GM19239 (cell line): Measurements from ENCODE around the gene TACC2.
A peak's percentile ranks its signal among the peaks of the same experiment; 100 is the strongest.
"Not testable (repeated sequence)": the region's sequence is repeated elsewhere in the genome, so short reads cannot be mapped to it uniquely, and the experiment has no call there.

Experiments
- DNase-seq: peaks from one replicate; pipeline ENCODE4 v3.0.0; 2011; ENCODE audit warnings: low spot score; ENCODE audit not compliant: insufficient read length
- FAIRE-seq: peaks from 2 replicates; lab custom pipeline; 2011; peaks lifted over from hg19 to GRCh38; lab: Jason Lieb, UNC

The TACC2 gene

DNA sequence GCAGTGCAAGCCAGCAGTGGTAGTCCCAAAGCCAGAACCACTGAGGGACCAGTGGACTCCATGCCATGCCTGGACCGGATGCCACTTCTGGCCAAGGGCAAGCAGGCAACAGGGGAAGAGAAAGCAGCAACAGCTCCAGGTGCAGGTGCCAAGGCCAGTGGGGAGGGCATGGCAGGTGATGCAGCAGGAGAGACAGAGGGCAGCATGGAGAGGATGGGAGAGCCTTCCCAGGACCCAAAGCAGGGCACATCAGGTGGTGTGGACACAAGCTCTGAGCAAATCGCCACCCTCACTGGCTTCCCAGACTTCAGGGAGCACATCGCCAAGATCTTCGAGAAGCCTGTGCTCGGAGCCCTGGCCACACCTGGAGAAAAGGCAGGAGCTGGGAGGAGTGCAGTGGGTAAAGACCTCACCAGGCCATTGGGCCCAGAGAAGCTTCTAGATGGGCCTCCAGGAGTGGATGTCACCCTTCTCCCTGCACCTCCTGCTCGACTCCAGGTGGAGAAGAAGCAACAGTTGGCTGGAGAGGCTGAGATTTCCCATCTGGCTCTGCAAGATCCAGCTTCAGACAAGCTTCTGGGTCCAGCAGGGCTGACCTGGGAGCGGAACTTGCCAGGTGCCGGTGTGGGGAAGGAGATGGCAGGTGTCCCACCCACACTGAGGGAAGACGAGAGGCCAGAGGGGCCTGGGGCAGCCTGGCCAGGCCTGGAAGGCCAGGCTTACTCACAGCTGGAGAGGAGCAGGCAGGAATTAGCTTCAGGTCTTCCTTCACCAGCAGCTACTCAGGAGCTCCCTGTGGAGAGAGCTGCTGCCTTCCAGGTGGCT, 97.7 kb downstream of the TACC2 start:
- DNase-seq (no peak), FAIRE-seq (no peak)

GRCh38 chr10:122087436-122087835, 98.5 kb downstream of the TACC2 start:
- DNase-seq: no peak
- no peak for FAIRE-seq

- DNase-seq (no peak), FAIRE-seq (no peak)
Observed at GRCh38 chr10:122089311-122090017, 100.5 kb downstream of the TACC2 start.

DNA sequence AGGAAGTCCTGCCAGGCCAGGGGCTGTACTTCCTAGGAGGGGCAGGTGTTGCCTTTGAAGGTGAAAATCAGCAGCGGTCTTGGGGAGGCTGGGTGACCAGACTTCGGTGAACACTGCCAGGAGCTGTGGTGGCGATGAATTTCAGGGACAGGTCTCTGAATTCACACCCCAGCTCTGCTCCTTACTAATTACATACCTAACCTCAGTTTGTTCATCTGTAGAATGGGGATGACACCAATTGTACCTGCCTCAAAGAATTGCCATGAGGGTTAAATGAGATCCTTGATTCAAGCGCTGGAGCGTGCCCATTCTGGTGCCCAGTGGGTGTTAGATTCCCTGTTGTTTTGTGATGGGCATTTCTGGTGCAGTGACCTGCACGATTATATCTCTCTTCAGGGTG, 102.8 kb downstream of the TACC2 start:
- DNase-seq (no peak), FAIRE-seq (no peak)

DNA sequence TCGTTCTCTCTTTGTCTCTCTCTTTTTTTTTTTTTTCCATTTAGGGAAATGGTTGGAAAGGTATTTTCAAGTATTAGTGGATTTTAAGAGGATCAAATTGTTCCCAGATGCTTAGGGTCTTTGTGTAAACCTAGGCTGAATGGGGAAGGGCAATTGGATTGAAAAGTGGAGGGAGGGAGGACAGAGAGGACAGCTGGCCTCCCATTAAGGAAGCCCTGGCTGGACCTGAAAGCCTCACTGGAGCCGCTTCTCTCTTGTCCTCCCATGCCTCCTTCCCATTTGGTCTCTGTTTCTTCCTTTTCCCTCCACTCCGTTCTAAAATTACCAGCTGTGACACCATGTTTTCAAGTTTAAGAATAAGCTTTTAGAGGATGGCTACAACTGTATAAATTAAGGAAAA, 104.1 kb downstream of the TACC2 start:
- no peak for FAIRE-seq

GRCh38 chr10:122096181-122096580, 107.2 kb downstream of the TACC2 start:
- not testable (repeated sequence) for DNase-seq, FAIRE-seq

More for the DNA sequence above, 104.1 kb downstream of the TACC2 start:
- DNase-seq: no peak

GRCh38 chr10:122096705-122097104, 107.7 kb downstream of the TACC2 start:
- no peak for FAIRE-seq
- no peak for DNase-seq

DNA sequence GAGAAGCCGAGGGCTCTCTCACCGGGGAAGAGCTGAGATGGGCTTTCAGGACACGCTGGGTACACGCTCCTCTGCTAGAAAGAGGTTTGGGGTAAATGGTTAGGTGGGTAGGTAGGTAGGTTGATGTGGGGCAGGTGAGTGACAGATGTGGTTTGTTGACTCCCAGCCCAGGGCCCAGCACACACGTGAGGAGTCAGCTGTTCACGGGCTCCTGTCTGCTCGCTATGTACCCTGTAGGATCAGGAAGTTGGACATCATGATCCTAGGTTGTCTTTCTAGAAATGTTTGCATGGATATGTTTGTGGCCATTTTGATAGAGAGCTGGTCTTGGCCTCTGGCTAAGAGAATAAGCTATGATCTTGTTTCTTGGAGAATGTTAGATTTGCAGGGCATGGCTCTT, 109.0 kb downstream of the TACC2 start:
- FAIRE-seq (no peak), DNase-seq (no peak)

DNA sequence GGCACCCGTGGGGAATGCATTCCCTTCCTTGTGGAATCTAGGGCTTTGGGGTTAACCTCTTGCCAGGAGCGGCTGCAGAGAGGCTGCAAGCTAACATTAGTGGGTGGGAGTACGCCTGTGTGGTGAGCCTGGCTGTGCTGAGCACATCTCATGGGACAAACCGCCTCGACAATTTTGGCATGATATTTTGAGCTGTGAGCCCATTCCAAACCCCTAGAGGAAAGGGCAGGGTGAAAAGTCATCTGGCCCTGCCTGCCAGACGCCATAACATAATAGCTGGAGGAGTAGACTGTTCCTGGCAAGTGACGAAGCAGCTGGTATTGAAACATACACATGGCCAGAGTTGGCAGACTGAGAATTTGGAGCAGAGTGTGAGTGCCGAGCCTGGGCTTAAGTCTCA, 110.0 kb downstream of the TACC2 start:
- FAIRE-seq (no peak), DNase-seq (no peak)

GRCh38 chr10:122099562-122099961, 110.6 kb downstream of the TACC2 start:
- FAIRE-seq: no peak
- no peak for DNase-seq

DNA sequence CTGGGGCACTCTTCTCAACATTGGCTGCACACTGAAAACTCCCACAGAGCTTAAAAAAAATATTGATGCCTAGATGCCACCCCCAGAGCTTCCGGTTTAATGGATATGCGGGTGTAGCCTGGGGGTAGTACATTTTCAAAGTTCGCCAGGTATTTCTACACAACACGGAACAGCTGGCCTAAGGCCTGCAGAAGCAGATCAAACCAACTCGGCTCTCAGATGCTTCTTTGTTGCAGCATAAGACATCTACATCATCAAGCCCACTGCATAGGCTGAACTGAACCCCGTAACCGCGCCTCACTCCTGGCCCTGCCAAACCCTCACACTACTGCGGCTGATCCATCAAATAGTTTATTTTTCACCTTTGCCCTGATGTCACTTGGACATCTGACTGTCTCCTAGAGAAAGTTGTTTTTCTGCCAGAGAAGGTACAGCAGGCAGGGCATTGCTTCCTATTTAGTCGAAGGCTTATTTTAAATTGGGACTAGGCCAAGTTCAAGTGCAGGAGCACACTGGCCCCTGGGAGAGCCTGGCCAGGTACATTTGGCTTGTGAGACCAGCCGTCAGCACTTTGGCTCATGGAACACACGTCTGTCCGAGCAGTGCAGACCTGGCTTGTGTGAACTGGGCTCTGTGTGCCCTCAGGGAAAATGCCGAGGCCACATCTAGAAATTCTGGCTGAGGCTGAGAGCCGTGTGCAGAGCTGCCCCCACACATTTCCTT, 113.3 kb downstream of the TACC2 start:
- no peak for DNase-seq
- FAIRE-seq: no peak

- DNase-seq: no peak
- FAIRE-seq: no peak
Observed at GRCh38 chr10:122102869-122103525, 114.0 kb downstream of the TACC2 start.

- FAIRE-seq (no peak), DNase-seq (no peak)
Observed at GRCh38 chr10:122103592-122103991, 114.6 kb downstream of the TACC2 start.

DNA sequence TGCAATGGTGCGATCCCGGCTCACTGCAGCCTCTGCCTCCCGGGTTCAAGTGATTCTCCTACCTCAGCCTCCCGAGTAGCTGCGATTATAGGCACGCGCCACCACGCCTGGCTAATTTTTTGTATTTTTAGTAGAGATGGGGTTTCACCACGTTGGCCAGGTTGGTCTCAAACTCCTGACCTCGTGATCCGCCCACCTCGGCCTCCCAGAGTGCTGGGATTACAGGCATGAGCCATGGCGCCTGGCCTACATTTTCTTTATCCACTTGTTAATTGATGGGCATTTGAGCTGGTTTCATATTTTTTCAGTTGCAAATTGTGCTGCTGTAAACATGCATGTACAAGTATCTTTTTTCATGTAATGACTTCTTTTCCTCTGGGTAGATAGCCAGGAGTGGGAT, 119.8 kb downstream of the TACC2 start:
- DNase-seq, FAIRE-seq: not testable (repeated sequence)

- DNase-seq: no peak
- FAIRE-seq: no peak
Observed at GRCh38 chr10:122112021-122112616, 123.2 kb downstream of the TACC2 start.

- FAIRE-seq: no peak
- no peak for DNase-seq
Observed at GRCh38 chr10:122112625-122113160, 123.7 kb downstream of the TACC2 start.

DNA sequence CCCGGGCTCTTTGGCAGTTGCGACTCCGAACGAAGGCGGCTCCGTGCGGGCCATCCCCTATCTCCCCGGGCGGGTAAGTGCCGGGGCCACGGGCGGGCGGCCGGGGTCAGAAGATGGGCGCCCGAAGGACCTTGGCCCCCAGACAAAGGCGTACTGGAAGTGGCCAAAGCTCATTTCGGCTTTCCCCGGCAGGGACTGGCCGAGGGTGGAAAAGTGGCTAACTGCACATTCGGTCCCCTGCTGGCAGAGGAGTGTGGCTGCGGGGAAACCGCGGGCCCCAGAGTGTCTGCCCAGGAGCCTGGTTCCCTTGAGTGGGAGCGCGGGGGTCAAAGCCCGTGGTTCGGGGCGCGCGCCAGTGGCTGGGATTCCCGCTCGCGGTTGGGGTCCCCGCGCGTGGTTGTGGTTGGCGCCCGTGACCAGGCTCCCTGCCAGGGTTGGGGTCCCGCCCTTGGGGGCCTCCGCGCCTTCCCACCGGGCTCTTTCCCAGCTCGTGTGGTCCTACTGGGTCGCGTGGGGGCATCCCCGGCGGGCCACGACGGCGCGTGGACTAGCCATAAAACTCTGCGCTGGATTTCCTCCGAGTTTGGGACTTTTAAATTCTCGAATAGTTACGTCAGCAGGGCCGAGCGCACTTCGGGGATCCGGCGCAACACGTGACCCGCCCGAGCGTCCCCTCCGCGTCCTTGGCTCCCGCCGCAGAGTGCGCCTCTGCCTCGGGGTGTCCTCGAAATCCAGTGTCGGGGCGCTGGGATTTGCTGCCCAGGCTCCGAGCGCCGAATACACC, 124.4 kb downstream of the TACC2 start:
- FAIRE-seq: no peak
- DNase-seq: peak; percentile 61

DNA sequence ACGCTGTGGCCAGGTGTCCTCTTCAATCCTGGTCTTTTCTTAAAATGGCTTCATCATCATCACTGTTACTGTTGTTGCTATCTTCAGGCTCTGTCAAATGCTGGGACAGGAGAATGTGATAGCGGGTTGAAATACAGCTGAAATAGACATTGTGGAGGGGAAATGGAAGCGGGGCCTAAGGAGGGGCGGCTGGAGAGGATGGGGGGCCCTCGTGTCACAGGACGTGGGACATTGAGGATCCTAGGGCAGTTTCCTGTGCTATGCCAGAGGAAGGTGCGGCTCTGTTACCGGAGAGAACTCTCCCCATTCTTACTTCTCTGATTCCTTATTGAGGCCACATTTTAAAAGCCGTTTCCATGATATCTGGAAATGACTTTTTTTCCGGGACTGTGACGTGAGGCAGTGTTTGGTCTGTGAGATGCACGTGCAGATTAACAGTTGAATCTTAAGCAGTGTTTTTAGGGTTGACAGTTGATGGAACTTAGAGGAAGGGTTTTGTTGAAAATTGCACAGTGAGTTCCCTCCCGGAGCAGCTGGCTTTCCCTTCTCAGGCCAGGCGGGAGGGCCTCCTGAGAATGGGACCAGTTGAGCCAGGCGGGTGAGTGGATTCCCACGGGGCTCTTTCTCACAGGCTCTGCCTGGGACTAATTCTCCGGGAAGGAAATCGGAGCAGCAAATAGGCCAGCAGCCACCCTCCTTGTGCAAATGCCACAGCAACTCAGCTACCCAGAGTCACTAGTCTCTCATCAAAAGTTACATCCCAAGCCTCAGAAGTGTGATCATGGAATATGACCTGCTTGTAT, 125.2 kb downstream of the TACC2 start:
- no peak for DNase-seq
- FAIRE-seq: no peak
